T-helper 2 cell (primary cell): ENCODE measurements around the gene BACH2.
"Not testable (repeated sequence)": the region's sequence is repeated elsewhere in the genome, so short reads cannot be mapped to it uniquely, and the experiment has no call there.

Source experiments
- DNase-seq, 5 experiments: peaks; one replicate each; pipeline versions ENCODE4 v3.0.0 to v3.0.0-alpha.2; 2012 to 2022

Gene BACH2

GRCh38 chr6:90301816-90302215, 5.2 kb upstream of the BACH2 start:
- DNase-seq: no peak

DNA sequence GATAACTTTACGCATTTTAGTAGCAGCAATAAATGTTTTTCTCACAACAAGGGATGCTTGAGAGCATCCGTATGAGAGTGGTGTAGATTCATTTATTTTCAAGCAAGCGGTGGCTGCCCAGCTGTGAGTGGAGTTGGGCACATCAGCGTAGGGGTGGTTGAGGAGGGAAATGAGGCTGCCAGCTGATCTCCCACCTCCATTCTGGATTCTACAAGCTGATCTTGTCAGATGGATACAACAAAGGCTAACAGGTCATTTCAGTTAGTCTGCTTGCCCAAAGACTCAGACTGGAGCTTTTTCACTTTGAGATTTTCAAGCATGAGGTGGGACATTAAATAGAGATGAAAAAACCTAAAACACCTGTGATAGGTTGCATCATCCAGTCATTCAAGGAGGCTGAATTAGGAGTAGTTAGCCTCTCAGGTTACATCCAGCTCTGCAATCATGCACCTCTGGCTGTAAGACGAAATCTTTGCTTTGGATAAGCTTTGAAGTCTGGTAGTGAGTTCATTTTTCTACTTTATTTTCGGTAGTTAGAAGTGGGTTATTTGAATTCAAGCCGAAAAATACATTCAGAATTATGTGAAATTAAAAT, 1.9 kb upstream of the BACH2 start:
- no peak for DNase-seq

DNA sequence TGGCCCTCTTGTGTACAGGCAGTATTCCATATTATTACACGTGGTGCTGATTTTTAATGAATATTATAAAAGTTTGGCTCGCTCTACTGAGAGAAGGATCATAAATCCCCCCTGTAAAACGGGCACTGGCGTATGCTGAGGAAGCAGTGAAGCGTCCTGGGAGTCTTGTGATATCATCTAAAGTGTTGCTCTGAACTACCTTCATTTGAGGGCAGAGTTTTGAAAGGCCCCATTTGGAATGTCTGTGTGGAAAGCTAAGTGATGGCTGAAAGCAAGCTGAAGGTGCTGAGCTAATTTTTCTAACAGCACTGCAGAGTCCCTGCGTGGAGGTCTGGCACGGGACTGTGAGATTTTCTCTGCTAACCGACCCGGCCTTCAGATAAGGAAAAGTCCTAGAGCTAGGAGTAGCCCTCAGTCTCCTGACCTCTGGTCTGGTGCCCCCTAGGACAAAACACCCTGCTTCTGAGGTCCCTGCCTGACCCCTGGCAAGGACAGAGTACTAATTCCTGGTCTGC, 1.3 kb upstream of the BACH2 start:
- no peak for DNase-seq

DNA sequence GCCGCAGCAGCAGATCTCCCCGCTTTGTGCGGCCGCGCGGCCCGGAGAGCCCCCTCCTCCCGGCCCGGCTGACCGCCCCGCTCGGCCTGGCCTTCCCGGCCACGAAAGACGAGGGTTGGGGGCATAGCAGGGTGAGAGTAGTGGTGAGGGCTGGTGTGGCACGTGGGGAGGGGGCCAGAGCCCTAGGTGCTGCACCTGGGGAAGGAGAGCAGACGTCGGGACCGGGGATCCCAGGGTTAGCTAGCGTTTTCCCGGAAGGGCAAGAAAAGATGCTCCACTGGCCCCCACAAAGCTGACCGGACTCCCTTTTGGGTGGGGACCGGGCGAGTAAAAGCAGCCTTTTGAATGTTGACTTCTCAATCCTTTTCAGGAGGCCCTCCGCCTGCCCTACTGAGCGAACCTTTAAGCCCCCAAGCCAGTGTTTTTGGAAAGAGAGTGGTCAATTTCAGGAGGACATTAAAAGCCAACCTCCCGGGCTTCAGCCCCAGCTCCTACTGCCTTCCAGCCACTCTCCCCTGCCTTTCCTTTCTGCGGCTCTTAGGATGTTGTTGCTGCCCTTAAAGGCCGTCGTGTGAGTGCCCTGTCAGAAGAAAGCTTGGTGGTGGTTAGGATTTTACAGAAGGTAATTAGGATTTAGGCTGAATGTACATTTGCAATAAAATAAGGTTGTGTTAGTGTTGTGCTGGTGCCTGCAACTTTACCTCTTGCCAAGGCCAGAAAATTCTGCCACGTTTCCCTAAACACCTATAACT, 648 bp upstream of the BACH2 start:
- peak in 1 of 5 experiments; percentile 6 for DNase-seq

- peak; percentile 20 to 73 (median 51) for DNase-seq
These were observed 746 bp downstream of the BACH2 start for GRCh38 chr6:90295854-90296340.

GRCh38 chr6:90294989-90295853, 1.4 kb downstream of the BACH2 start:
- DNase-seq: peak; percentile 38 to 79 (median 53)

GRCh38 chr6:90294614-90294988, 2.0 kb downstream of the BACH2 start:
- DNase-seq: peak in 3 of 5 experiments; percentile 22 to 45 (median 32)

DNA sequence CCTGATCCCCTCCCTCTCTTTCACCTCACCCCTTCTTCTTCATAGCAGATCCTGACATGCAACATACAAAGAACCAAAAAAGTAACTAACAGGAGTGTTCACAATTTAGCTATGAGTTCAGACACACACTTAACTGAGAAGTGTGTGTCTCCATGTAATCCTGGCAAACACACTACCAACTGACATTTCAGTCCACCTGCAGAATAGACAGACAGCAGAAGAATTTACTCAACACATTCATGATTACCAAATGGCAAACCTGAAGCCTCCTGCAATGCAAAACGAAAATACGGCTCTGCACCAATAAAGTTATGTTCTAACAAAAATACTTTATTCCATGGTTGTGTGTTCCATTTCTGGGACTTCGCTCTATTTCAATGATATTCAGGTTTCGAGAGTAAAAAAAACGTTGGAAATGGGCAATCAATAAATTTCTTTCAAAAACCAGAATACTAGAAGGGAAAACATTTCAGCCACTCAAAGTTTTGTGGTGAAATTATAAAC, 2.6 kb downstream of the BACH2 start:
- no peak for DNase-seq

GRCh38 chr6:90293319-90293953, 3.2 kb downstream of the BACH2 start:
- DNase-seq: no peak

GRCh38 chr6:90291565-90291964, 5.1 kb downstream of the BACH2 start:
- DNase-seq: no peak

GRCh38 chr6:90290811-90291420, 5.7 kb downstream of the BACH2 start:
- DNase-seq: no peak

GRCh38 chr6:90289902-90290301, 6.7 kb downstream of the BACH2 start:
- DNase-seq: no peak

GRCh38 chr6:90288404-90288803, 8.2 kb downstream of the BACH2 start:
- DNase-seq: no peak

GRCh38 chr6:90286884-90287488, 9.7 kb downstream of the BACH2 start:
- peak in 3 of 5 experiments; percentile 14 to 66 (median 55) for DNase-seq

DNA sequence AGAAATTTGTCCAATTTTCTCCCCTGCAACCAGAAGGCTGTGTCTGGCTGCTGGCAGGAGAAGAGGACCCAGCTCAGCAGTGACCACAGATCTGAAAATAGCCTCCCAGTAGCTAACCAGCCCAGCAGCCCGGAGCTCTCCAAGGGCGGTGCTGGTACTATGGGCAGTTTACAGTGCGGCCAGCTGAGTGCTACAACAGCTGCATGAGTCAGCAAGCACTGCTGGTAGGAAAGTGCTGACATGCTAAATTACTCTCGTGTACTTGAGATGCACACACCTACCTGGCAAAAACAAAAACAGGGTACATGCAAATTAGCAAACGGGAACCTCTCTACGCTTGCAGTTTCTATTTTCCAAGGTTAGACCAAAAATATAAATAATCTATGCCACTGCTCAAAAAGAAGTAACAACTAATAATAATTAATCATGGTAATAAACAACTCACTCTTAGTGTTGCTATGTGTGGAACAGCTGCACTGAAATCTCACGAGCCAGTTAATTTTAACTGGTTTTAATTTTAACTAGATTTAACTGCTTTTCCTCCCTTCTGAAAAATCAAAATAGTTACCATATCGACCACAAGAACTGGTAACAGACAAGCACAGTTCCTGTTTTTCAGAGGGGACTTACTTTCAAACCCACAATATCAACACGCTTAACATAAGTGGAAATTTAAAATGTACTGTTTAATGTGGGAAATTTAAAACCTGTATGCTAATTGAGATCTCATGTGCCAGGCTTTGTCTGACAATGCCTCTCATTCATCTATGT, 10.8 kb downstream of the BACH2 start:
- DNase-seq: peak in 4 of 5 experiments; percentile 14 to 85 (median 34)

GRCh38 chr6:90285042-90285481, 11.6 kb downstream of the BACH2 start:
- DNase-seq: peak in 2 of 5 experiments; percentile 22 to 57

- DNase-seq: peak in 3 of 5 experiments; percentile 29 to 90 (median 34)
These were observed 12.2 kb downstream of the BACH2 start for GRCh38 chr6:90284236-90285041.

GRCh38 chr6:90282265-90282664, 14.4 kb downstream of the BACH2 start:
- not testable (repeated sequence) for DNase-seq

DNA sequence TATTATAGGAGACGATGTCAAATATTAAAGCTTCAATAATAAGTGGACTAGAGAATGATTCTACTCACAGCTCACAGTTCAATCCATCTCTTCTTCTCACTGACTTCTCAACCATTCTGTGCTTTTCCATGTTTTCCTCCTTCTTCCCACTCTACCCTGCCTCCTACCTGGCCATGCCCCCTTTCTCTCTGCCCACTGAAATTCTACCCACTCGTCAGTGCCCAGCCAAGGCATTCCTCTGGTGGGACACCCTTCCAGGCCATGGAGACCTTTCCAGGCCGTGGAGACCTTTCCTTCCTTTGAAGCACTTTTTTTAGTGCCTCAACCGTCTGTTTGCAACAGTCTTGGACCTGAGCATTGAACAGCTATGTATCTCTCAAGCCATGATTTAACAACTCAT, 18.5 kb downstream of the BACH2 start:
- DNase-seq: no peak
